BLaER1 (cell line): ENCODE results near the gene CNN2.

Experiments used
- H3K27ac ChIP-seq: shearing (Covaris generic); formaldehyde crosslinking; 2 replicates; pipeline ENCODE4 v1.8.1; 2022
- H3K27me3 ChIP-seq: shearing (Covaris generic); formaldehyde crosslinking; 2 replicates; pipeline ENCODE4 v1.8.1; 2022
- H3K36me3 ChIP-seq: shearing (Covaris generic); formaldehyde crosslinking; 2 replicates; pipeline ENCODE4 v1.8.1; 2022
- H3K4me1 ChIP-seq: shearing (Covaris generic); formaldehyde crosslinking; 2 replicates; pipeline ENCODE4 v1.8.1; 2022
- H3K4me2 ChIP-seq: shearing (Covaris generic); formaldehyde crosslinking; 2 replicates; pipeline ENCODE4 v1.8.1; 2022
- H3K4me3 ChIP-seq: shearing (Covaris generic); formaldehyde crosslinking; 2 replicates; pipeline ENCODE4 v1.8.1; 2022
- H3K9ac ChIP-seq: shearing (Covaris generic); formaldehyde crosslinking; 2 replicates; pipeline ENCODE4 v1.8.1; 2022
- H3K9me3 ChIP-seq: shearing (Covaris generic); formaldehyde crosslinking; 2 replicates; pipeline ENCODE4 v1.8.1; 2022
- H4K20me1 ChIP-seq: shearing (Covaris generic); formaldehyde crosslinking; 2 replicates; pipeline ENCODE4 v1.8.1; 2022
- Cebpa-rat ChIP-seq: shearing (Covaris generic); IDR thresholded peaks from 2 replicates; pipeline ENCODE4 v1.8.1; 2022

The CNN2 gene

DNA sequence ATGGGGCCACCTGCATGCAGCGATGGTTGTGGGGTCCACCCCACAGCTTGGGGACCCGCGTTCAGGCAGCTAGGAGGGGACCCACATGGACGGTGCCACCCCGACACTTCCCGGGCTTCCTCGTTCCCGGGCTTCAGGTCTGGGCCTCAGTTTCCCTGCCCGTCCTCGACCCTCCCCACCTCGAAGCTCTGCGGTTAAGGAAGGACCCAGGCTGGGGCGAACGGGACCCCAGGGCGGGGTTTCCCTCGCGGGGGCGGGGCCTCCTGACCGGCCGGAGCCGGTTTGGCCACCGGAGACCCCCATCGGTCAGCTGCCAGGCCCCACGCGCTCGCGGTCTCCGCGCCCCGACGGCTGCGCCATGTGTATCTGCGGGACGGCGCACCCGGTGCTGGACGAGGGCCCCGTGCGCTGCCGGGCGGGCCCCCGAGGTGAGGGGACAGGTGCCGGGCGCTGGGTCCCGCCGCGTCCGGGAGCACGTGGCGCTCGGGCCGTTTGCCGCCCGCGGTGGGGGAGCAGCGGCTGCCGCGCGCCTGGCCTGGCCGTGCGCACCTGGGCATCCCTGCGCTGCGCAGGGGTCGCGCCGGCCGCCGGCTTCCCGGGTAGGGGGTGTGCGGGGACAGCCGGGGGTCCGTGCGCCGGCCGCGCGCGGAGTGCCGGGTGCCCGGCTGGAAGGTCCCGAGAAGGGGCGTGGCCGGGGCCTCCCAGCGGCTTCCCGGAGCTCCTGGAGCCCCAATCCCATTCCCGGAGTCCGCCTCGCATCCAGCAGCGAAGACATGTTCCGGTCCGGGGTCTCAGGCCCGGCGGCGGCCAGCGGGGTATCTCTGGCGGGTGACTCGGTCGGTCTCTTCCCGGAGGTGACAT is 44.8 kb downstream of the CNN2 start:
- H3K4me3 ChIP-seq = no peak overlapping the region

GRCh38 chr19:1072371-1073015 is 46.1 kb downstream of the CNN2 start:
- H3K27ac ChIP-seq = peak overlapping the region; percentile 26; the same call in 1 of the 2 replicates
- H3K36me3 ChIP-seq = peaks cover 72% of the 10 kb centered on the region
- no peak overlapping the region for H3K4me2 ChIP-seq
- no peak overlapping the region for H3K4me3 ChIP-seq
- H3K4me1 ChIP-seq = peaks cover 90% of the 10 kb centered on the region
- peaks cover 80% of the 10 kb centered on the region for H4K20me1 ChIP-seq
- 0 out of 2 replicates have a peak overlapping the region, but pooled peaks have one; percentile 10 for H3K9ac ChIP-seq
- H3K27me3 ChIP-seq = no peaks in the 10 kb centered on the region
- H3K9me3 ChIP-seq = no peaks in the 10 kb centered on the region
- no peak for TF ChIP-seq Cebpa-rat

More for the DNA sequence above, 44.8 kb downstream of the CNN2 start:
- Histone ChIP-seq H3K27me3 (no peaks in the 10 kb centered on the region), H3K9me3 (no peaks in the 10 kb centered on the region), H3K4me2 (peak overlapping the region; percentile 22; the same call in 1 of the 2 replicates), H4K20me1 (peaks cover 66% of the 10 kb centered on the region), H3K9ac (no peak overlapping the region), H3K36me3 (peaks cover 65% of the 10 kb centered on the region), H3K27ac (no peak overlapping the region), H3K4me1 (peaks cover 84% of the 10 kb centered on the region)
- no peak for TF ChIP-seq Cebpa-rat

DNA sequence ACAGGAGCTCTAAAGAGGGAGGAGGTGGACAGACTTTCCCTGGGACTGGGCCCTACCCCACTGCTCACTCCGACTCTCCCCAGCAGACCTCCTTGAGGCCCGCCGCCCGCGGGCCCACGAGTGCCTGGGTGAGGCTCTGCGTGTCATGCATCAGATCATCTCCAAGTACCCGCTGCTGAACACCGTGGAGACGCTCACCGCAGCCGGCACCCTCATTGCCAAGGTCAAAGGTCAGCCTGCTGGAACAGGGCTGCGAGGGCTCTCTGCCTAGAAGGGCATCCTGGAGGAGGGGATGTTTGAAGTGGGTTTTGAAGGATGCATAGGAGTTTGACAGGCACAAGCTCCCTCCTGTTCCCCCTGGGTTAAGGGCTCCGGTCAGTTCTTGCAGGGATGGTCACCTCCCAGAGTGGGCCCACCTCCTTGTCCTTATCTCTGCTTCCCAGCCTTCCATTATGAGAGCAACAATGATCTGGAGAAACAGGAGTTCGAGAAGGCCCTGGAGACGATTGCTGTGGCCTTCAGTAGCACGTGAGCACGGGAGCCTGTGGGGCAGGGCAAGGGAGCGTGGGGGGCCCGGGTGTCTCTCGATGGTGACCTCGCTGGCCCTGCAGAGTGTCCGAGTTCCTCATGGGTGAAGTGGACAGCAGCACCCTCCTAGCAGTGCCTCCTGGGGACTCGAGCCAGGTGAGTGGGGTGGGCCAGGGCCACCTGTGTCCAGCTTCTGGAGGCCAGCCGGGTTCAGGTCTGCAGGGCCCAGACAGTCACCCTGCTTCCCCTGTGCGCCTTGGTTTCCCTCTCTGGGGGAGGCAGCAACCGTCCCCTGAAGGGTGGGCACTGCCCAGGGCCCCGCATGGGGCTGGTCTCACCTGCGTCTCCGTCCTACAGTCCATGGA is 46.9 kb downstream of the CNN2 start:
- Histone ChIP-seq H3K4me1 (peaks cover 95% of the 10 kb centered on the region), H3K4me2 (peak overlapping the region; percentile 85), H3K27ac (peak overlapping the region; percentile 26; the same call in 1 of the 2 replicates), H3K36me3 (peaks cover 80% of the 10 kb centered on the region), H3K9ac (0 out of 2 replicates have a peak overlapping the region, but pooled peaks have one; percentile 10), H3K9me3 (no peaks in the 10 kb centered on the region), H3K27me3 (no peaks in the 10 kb centered on the region), H4K20me1 (peaks cover 88% of the 10 kb centered on the region), H3K4me3 (no peak overlapping the region)
- no peak for TF ChIP-seq Cebpa-rat

GRCh38 chr19:1073956-1074517 is 47.6 kb downstream of the CNN2 start:
- TF ChIP-seq Cebpa-rat = no peak
- peaks cover 86% of the 10 kb centered on the region for H3K36me3 ChIP-seq
- H3K4me1 ChIP-seq = peaks cover 88% of the 10 kb centered on the region
- 0 out of 2 replicates have a peak overlapping the region, but pooled peaks have one; percentile 6 for H3K27ac ChIP-seq
- no peak overlapping the region for H3K9ac ChIP-seq
- H4K20me1 ChIP-seq = peaks cover 91% of the 10 kb centered on the region
- H3K9me3 ChIP-seq = no peaks in the 10 kb centered on the region
- 0 out of 2 replicates have a peak overlapping the region, but pooled peaks have one; percentile 28 for H3K4me3 ChIP-seq
- H3K4me2 ChIP-seq = peak overlapping the region; percentile 85
- no peaks in the 10 kb centered on the region for H3K27me3 ChIP-seq

DNA sequence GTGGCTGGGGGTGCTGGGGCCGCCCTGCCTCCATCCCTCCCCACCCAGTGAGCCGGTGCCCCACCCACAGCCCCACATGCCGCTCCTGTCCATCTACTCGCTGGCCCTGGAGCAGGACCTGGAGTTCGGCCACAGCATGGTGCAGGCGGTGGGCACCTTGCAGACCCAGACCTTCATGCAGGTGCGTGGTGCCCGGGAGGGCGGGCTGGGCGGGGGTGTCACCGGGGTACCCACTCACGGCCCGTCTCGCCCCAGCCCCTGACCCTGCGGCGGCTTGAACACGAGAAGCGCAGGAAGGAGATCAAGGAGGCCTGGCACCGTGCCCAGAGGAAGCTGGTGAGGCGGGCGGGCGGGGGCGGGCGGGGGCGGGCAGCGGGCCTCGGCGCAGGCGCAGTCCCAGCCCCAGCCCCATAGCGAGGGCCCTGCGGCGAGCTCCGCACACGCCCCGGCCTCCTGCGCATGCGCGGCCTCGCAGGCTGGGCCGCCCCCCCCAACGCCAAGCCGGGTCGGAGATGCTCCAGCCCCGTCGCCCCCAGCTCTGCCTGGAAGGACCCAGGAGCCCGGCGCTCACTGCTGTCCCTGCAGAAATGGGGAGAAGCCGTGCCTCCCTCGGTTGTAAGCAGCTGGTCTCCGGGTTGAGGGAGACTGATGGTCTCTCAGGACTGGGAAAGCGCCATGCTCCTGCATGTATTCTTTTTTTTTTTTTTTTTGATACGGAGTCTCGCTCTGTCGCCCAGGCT is 48.3 kb downstream of the CNN2 start:
- peaks cover 81% of the 10 kb centered on the region for H3K4me1 ChIP-seq
- no peak for TF ChIP-seq Cebpa-rat
- H3K9me3 ChIP-seq = no peaks in the 10 kb centered on the region
- peak overlapping the region; percentile 85 for H3K4me2 ChIP-seq
- peaks cover 88% of the 10 kb centered on the region for H3K36me3 ChIP-seq
- 0 out of 2 replicates have a peak overlapping the region, but pooled peaks have one; percentile 28 for H3K4me3 ChIP-seq
- H4K20me1 ChIP-seq = peaks cover 91% of the 10 kb centered on the region
- 0 out of 2 replicates have a peak overlapping the region, but pooled peaks have one; percentile 6 for H3K27ac ChIP-seq
- H3K9ac ChIP-seq = no peak overlapping the region
- H3K27me3 ChIP-seq = no peaks in the 10 kb centered on the region

DNA sequence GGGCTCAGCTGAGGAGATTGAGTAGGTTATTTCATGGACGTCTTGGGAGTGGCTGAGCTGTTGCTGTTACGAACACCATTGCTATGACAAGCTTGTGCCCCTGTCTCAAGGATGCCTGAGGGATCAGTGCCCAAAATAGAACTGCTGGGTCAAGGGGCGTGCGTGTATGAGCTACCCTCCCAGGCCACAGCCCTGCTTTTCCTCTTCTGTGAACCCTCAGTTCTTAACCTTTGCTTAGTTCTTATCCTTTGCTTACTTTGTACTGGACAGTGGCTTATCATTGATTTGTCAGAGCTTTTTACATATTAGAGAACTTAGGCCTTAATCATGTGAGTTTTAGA is 49.6 kb downstream of the CNN2 start:
- no peak overlapping the region for H3K9ac ChIP-seq
- peaks cover 68% of the 10 kb centered on the region for H3K4me1 ChIP-seq
- no peak overlapping the region for H3K4me3 ChIP-seq
- H3K4me2 ChIP-seq = peak overlapping the region; percentile 83
- H4K20me1 ChIP-seq = peaks cover 91% of the 10 kb centered on the region
- H3K27me3 ChIP-seq = no peaks in the 10 kb centered on the region
- H3K36me3 ChIP-seq = peaks cover 88% of the 10 kb centered on the region
- no peak for TF ChIP-seq Cebpa-rat
- H3K27ac ChIP-seq = no peak overlapping the region
- no peaks in the 10 kb centered on the region for H3K9me3 ChIP-seq

DNA sequence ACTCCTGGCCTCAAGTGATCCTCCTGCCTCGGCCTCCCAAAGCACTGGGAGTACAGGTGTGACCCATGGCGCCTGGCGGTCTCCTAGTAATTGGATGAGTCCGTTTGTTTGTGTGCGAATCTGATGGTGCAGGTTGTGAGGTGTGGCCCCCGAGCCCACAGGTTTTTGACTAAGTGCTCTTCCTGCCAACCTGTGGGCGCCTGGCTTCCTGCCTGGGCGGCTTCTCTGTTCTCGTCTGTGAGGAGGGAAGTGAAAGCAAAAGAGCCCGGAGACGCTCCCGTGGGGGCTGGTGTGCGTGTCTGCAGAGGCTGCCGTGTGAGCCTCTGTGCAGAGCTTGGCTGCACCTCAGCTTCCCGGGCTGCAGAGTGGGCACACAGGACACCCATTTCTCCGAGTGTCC is 50.5 kb downstream of the CNN2 start:
- 0 out of 2 replicates have a peak overlapping the region, but pooled peaks have one; percentile 13 for H3K27ac ChIP-seq
- H3K4me1 ChIP-seq = peaks cover 59% of the 10 kb centered on the region
- H3K27me3 ChIP-seq = no peaks in the 10 kb centered on the region
- H4K20me1 ChIP-seq = peaks cover 91% of the 10 kb centered on the region
- H3K9me3 ChIP-seq = no peaks in the 10 kb centered on the region
- no peak overlapping the region for H3K9ac ChIP-seq
- no peak overlapping the region; the same call in 1 of the 2 replicates for H3K4me3 ChIP-seq
- peaks cover 88% of the 10 kb centered on the region for H3K36me3 ChIP-seq
- H3K4me2 ChIP-seq = peak overlapping the region; percentile 83
- TF ChIP-seq Cebpa-rat = no peak

DNA sequence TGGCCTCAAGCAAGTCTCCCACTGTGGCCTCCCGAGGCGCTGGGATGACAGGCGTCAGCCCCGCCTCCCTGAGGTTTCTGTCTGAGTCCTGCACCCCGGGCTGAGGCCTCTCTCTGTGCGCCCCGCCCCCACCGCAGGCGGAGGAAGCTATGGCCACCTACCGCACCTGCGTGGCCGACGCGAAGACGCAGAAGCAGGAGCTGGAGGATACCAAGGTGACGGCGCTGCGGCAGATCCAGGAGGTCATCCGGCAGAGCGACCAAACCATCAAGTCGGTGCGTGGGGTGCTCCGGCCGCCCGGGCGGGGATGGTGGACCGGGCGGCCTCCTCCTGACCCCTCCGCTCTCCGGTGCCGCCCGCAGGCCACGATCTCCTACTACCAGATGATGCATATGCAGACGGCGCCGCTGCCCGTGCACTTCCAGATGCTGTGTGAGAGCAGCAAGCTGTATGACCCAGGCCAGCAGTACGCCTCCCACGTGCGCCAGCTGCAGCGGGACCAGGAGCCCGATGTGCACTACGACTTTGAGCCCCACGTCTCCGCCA is 53.2 kb downstream of the CNN2 start:
- Histone ChIP-seq H3K4me1 (peaks cover 46% of the 10 kb centered on the region), H3K27ac (no peak overlapping the region), H3K9ac (no peak overlapping the region), H4K20me1 (peaks cover 91% of the 10 kb centered on the region), H3K27me3 (no peaks in the 10 kb centered on the region), H3K4me2 (no peak overlapping the region), H3K4me3 (no peak overlapping the region), H3K36me3 (peaks cover 87% of the 10 kb centered on the region), H3K9me3 (no peaks in the 10 kb centered on the region)
- TF ChIP-seq Cebpa-rat = no peak
